Activated T-helper 1 cell treated with anti-CD3 and anti-CD28 coated beads, Interleukin-2, amount 50 U/mL, for 16 hours (primary cell): ENCODE measurements around the gene DNAH10.

ENCODE experiments used
- DNase-seq, 2 donors: peaks; one replicate each; pipeline ENCODE4 v3.0.0-alpha.2; 2020; ENCODE audit warnings: low read depth in 1 of 2, low spot score in 1 of 2

DNAH10 gene

DNA sequence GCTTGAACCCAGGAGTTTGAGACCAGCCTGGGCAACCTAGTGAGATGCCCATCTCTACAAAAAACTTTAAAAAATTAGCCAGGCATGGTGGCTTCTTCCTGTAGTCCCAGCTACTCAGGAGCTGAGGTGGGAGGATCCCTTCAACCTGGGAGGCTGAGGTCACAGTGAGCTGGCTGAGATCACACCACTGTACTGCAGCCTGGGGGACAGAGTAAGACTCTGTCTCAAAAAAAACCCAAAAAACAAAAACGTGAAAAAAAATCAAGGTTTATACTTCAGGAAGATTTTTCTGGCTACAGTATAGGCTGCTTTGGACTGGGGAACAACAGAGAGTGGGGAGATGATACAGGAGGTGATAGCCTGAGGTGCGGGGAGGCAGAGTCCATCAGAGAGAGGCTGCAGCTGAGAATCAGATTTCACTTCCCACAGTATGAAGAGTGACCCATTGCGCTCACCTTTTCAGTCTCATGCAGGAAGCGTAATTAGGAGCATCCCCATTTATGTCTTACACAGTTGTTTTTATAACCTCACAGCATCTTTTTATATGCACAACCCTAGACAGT, 28.9 kb downstream of the DNAH10 start:
- DNase-seq, result no peak

DNA sequence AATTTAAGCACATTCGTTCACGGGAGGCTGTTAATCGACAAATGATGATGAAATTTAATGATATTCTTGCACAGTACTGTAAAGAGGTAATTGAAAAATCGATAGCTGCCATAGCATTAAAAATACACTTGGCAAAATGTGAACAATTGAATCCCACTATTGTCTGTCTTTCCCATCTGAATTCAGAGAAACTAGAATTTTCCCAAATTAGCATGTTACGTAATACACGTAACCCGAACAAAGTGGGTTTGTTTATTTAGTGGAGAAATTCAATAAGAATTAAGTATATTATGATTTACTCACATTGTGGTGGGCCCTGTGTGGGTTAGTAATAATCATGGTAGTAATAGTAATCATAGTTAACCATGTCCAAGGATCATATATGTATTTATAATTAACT, 31.9 kb downstream of the DNAH10 start:
- DNase-seq, result no peak

GRCh38 chr12:123798518-123798917, 36.4 kb downstream of the DNAH10 start:
- no peak for DNase-seq

GRCh38 chr12:123799227-123799626, 37.1 kb downstream of the DNAH10 start:
- no peak for DNase-seq

DNA sequence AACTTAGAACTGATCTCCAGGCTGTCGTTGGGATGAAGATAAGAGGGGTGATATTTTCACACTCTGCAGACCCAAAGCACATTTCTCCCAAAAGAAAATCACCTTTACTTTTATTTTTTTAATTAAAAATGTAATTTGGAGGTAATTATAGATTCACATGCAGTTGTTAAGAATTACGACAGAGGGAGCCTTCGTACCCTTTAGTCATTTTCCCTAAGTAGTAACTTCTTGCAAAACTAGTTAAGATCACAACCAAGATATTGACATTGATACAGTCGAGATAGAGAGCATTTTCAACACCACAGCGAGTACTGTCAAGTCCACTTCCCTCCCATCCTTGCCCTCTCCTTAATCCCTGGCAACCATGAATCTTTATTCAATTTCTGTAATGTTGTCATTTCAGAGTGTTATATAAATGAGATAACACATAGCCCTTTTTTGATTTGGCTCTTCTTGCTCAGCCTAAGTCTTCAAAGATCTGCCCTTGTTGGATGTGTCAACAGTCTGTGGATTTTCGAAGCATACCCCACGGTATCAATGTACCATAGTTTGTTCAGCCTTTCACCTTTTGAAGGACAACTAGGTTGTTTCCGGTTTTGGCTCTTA, 39.6 kb downstream of the DNAH10 start:
- no peak for DNase-seq

- no peak for DNase-seq
These were observed 43.1 kb downstream of the DNAH10 start for GRCh38 chr12:123805173-123805572.

GRCh38 chr12:123807002-123807401, 44.9 kb downstream of the DNAH10 start:
- DNase-seq, result no peak

GRCh38 chr12:123807670-123808069, 45.6 kb downstream of the DNAH10 start:
- no peak for DNase-seq

GRCh38 chr12:123808167-123808566, 46.1 kb downstream of the DNAH10 start:
- no peak for DNase-seq

DNA sequence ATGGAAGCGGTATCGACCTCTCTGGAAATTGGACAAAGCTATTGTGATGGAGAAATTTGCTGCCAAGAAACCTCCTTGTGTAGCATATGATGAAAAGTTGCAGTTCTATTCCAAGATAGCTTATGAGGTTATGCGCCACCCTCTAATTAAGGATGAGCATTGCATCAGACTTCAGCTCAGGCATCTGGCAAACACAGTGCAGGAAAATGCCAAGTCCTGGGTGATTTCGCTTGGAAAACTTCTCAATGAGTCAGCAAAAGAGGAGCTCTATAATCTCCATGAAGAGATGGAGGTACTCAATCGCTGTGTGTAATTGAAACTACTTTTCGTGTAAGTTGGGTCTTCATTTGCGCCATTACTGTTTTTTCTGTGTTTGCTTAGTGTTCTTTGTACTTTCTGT, 51.2 kb downstream of the DNAH10 start:
- no peak for DNase-seq

DNA sequence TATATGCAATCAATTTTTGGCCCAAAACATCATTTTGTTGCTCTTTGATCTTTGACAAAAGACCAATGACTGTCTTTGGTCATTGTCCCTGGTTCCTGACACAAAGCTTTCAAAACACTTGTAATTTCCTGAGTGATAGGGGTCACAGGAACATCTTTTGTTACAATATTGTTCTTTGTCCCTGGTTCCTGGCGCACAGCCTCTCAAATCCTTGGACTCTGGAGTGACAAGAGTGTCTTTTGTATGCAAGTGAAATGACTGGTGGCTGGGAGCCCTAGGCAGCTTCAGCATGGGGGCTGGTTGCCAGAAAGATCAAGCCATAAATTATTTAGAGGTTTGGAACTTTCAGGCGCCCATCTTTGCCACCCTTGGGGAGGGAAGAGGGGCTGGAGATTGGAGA, 53.9 kb downstream of the DNAH10 start:
- no peak for DNase-seq

GRCh38 chr12:123816896-123817537, 54.9 kb downstream of the DNAH10 start:
- no peak for DNase-seq

- DNase-seq, result no peak
These were observed 60.7 kb downstream of the DNAH10 start for GRCh38 chr12:123822804-123823203.

GRCh38 chr12:123828120-123828519, 66.0 kb downstream of the DNAH10 start:
- no peak for DNase-seq

- no peak for DNase-seq
These were observed 66.9 kb downstream of the DNAH10 start for GRCh38 chr12:123828854-123829547.

DNA sequence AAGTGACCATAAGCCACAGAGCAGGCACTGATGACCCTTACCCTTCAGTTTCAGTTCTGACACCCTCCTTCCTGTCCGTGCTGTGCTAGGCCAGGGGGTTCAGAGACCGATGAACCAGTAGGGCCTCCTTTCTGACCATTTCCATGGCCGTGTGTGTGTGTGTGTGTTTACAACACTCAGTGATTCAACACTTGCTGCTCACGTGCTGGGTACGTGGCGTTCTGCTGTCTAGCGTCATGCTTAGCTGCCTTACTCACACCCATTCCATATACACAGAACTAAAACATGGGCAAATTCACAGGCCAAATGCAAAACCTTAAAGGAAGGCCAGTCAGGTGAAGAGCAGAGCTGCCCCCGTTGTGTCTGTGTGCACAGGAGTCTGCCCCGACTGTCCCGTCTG, 67.5 kb downstream of the DNAH10 start:
- no peak for DNase-seq

GRCh38 chr12:123830675-123831074, 68.6 kb downstream of the DNAH10 start:
- DNase-seq, result no peak

- DNase-seq, result no peak
These were observed 70.0 kb downstream of the DNAH10 start for GRCh38 chr12:123832052-123832451.

- no peak for DNase-seq
These were observed 71.7 kb downstream of the DNAH10 start for GRCh38 chr12:123833830-123834229.

DNA sequence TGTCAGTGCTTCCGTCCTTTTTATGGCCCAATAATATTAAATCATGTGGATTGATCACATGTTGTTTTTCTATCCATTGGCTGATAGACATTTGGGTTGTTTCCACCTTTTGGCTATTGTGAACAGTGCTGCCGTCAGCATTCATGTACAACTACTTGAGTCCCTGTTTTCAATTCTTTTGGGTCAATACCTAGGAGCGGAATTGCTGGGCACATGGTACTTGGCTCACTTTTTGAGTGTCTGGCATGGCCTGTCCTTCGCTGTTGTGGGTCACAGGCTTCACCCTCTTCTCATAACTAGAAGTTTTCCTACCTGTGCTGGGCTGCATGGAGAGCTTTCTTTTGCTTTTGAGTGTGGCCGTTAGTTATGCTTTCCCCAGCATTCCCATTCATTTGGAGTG, 72.7 kb downstream of the DNAH10 start:
- DNase-seq, result no peak

DNA sequence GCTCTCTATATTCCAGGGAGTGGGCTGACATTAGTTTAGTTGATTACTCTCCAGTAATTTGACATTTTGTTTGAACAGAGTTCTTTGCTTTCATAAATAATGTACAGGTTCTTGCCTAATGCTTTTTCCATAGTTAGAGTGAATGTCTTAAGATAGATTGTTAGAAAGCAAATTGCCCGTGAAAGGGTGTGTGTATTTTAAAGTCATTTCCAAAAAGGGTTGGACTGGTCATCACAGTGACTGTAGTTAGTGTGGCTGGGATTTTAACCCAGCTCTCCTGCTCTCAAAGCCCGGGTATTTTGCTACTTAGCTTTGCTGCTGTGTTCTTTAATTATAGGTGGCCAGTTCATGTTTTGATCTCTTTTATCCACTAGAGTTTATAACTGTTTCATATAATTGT, 74.2 kb downstream of the DNAH10 start:
- DNase-seq, result no peak

- no peak for DNase-seq
These were observed 77.7 kb downstream of the DNAH10 start for GRCh38 chr12:123839826-123840225.
